Sigmoid colon (tissue), 7 donors: ENCODE data around the gene GRID1. TPM values are rescaled to one million over a fixed set of nuclear protein-coding genes. Genes with fewer than 3 reads are reported as not detected.

ENCODE experiments used
- DNase-seq: peaks from one replicate; pipeline ENCODE4 v3.0.0-alpha.2; 2019
- H3K27ac ChIP-seq, 4 donors: fragments of 200-600 bp; sonication (generic); one replicate each; pipeline ENCODE4 v1.5.1; 2016 to 2019; ENCODE audit warnings: mild to moderate bottlenecking in 1 of 4
- H3K27me3 ChIP-seq, 3 donors: fragments of 200-600 bp; sonication (generic); one replicate each; pipeline ENCODE4 v1.5.1; 2019; ENCODE audit warnings: mild to moderate bottlenecking in 1 of 3
- H3K36me3 ChIP-seq, 4 donors: fragments of 200-600 bp; sonication (generic); one replicate each; pipeline ENCODE4 v1.5.1; 2016 to 2019
- H3K4me1 ChIP-seq, 4 donors: fragments of 200-600 bp; sonication (generic); one replicate each; pipeline ENCODE4 v1.5.1; 2017 to 2019
- H3K4me3 ChIP-seq, 4 donors: fragments of 200-600 bp; sonication (generic); one replicate each; pipeline ENCODE4 v1.5.1; 2017 to 2019; ENCODE audit warnings: mild to moderate bottlenecking in 2 of 4, moderate library complexity in 1 of 4
- H3K9me3 ChIP-seq, 4 donors: fragments of 200-600 bp in 3 of 4; sonication (generic) in 3 of 4; one replicate each; pipeline versions ENCODE4 v1.5.1 to v1.6.1; 2013 to 2019
- CTCF ChIP-seq, 4 experiments: fragments of 450-650 bp in 3 of 4; fragments of 200-600 bp in 1 of 4; IDR thresholded peaks; one replicate each; pipeline ENCODE4 v1.5.1; 2016 to 2019; ENCODE audit warnings: antibody characterized with exemption in 4 of 4, mild to moderate bottlenecking in 3 of 4, moderate library complexity in 2 of 4
- EP300 ChIP-seq, 4 donors: sonication (generic); formaldehyde crosslinking; IDR thresholded peaks; one replicate each; pipeline ENCODE4 v1.6.1; 2017; ENCODE audit warnings: antibody characterized with exemption in 4 of 4
- POLR2A ChIP-seq, 2 donors: fragments of 450-650 bp; IDR thresholded peaks; one replicate each; pipeline ENCODE4 v1.6.1; 2016; ENCODE audit warnings: antibody characterized with exemption in 2 of 2, mild to moderate bottlenecking in 2 of 2, moderate library complexity in 2 of 2
- POLR2AphosphoS5 ChIP-seq, 4 donors: sonication (generic); formaldehyde crosslinking; IDR thresholded peaks; one replicate each; pipeline ENCODE4 v1.6.1; 2017; ENCODE audit warnings: antibody characterized with exemption in 4 of 4
- WGBS, 2 donors: extraction: QIAGEN DNeasy Blood & Tissue Kit; methylation state at CpG; one replicate each; pipeline ENCODE4 v1.1.7; 2013; 5-methylcytosine and 5-hydroxymethylcytosine counted together
- intact Hi-C: fragments of 100-400 bp; cut with DNase I; formaldehyde crosslinking; loops from one replicate; pipeline ENCODE4 v1.15.1; 2023
- polyA plus RNA-seq, 3 donors: library from polyadenylated mRNA; stranded (reverse); fragments of 200-250 nt; gene quantifications; one replicate each; pipeline ENCODE4 v1.2.3, GENCODE V29; 2013
- total RNA-seq, 4 donors: library from RNA; depleted of rRNA; stranded (reverse); fragments of >200 nt; gene quantifications; one replicate each; pipeline ENCODE4 v1.1.0, GENCODE V29; 2016
- donor health status: healthy with polysubstance abuse.
- donor health status: Bipolar disorder and iron deficiency.
- donor health status: healthy.

Gene GRID1
- total and polyA plus RNA-seq, 7 donors, result 0.66 to 4.7 (median 1.1) TPM; not detected in 2

- no peak for DNase-seq
- WGBS, 2 donors, result 75 to 82% methylated on average over 4 of the region's 4 CpGs
- H3K27ac ChIP-seq, result no peak overlapping the region
Measured at GRCh38 chr10:86136934-86137333, 229.7 kb downstream of the GRID1 start.

GRCh38 chr10:86135191-86135590, 231.4 kb downstream of the GRID1 start:
- no peak for DNase-seq
- Histone ChIP-seq H3K27ac (no peak overlapping the region), H3K4me1 (no peaks in the 10 kb centered on the region), H3K27me3 (no peaks in the 10 kb centered on the region), H3K36me3 (no peaks in the 10 kb centered on the region), H3K4me3 (no peak overlapping the region), H3K9me3 (no peaks in the 10 kb centered on the region)
- intact Hi-C loops, result no loop called here
- WGBS, 2 donors, result 90 to 94% methylated on average over 2 of the region's 2 CpGs
- TF ChIP-seq POLR2AphosphoS5 (IDR thresholded peaks at IDR 0.05), result no peak
- no peak for TF ChIP-seq POLR2A (IDR thresholded peaks at IDR 0.05)

More at GRCh38 chr10:86136934-86137333, 229.7 kb downstream of the GRID1 start:
- Histone ChIP-seq H3K27me3 (no peaks in the 10 kb centered on the region), H3K9me3 (no peaks in the 10 kb centered on the region), H3K36me3 (no peaks in the 10 kb centered on the region), H3K4me1 (no peaks in the 10 kb centered on the region), H3K4me3 (no peak overlapping the region)
- intact Hi-C loops, result no loop called here
- TF ChIP-seq POLR2AphosphoS5 (IDR thresholded peaks at IDR 0.05) (no peak), POLR2A (IDR thresholded peaks at IDR 0.05) (no peak), CTCF (IDR thresholded peaks at IDR 0.05) (no peak), EP300 (IDR thresholded peaks at IDR 0.05) (no peak)

GRCh38 chr10:86130737-86131475, 235.7 kb downstream of the GRID1 start:
- no peak for TF ChIP-seq EP300 (IDR thresholded peaks at IDR 0.05)
- no peak for TF ChIP-seq CTCF (IDR thresholded peaks at IDR 0.05)
- no peak for TF ChIP-seq POLR2A (IDR thresholded peaks at IDR 0.05)
- TF ChIP-seq POLR2AphosphoS5 (IDR thresholded peaks at IDR 0.05), result no peak
- WGBS, 2 donors, result 89 to 93% methylated on average over 18 of the region's 18 CpGs

GRCh38 chr10:86130041-86130440, 236.6 kb downstream of the GRID1 start:
- DNase-seq, result no peak
- Histone ChIP-seq H3K9me3 (no peaks in the 10 kb centered on the region), H3K27me3 (no peaks in the 10 kb centered on the region), H3K4me3 (no peak overlapping the region), H3K4me1 (no peaks in the 10 kb centered on the region), H3K27ac (no peak overlapping the region), H3K36me3 (no peaks in the 10 kb centered on the region)
- TF ChIP-seq POLR2AphosphoS5 (IDR thresholded peaks at IDR 0.05) (no peak), EP300 (IDR thresholded peaks at IDR 0.05) (no peak), CTCF (IDR thresholded peaks at IDR 0.05) (no peak), POLR2A (IDR thresholded peaks at IDR 0.05) (no peak)
- intact Hi-C loops, result no loop called here

More at GRCh38 chr10:86130737-86131475, 235.7 kb downstream of the GRID1 start:
- Histone ChIP-seq H3K9me3 (no peaks in the 10 kb centered on the region), H3K36me3 (no peaks in the 10 kb centered on the region), H3K4me1 (no peaks in the 10 kb centered on the region), H3K27ac (no peak overlapping the region), H3K4me3 (no peak overlapping the region), H3K27me3 (no peaks in the 10 kb centered on the region)
- DNase-seq, result no peak
- intact Hi-C loops, result no loop called here

- Histone ChIP-seq H3K4me3 (no peak overlapping the region), H3K9me3 (no peaks in the 10 kb centered on the region), H3K36me3 (no peaks in the 10 kb centered on the region), H3K27ac (no peak overlapping the region), H3K4me1 (no peaks in the 10 kb centered on the region), H3K27me3 (no peaks in the 10 kb centered on the region)
- no peak for DNase-seq
- 50 to 77% methylated on average over 5 of the region's 5 CpGs for WGBS, 2 donors
- intact Hi-C loops, result no loop called here
- no peak for TF ChIP-seq POLR2AphosphoS5 (IDR thresholded peaks at IDR 0.05)
Measured at GRCh38 chr10:86128360-86128759, 238.2 kb downstream of the GRID1 start.
